GM18907 (cell line): ENCODE measurements around the gene WDR11.

Experiments used
- ATAC-seq: cut with Tn5 transposase; IDR thresholded peaks from one replicate; pipeline ENCODE4 v1.9.1; 2021; ENCODE audit warnings: mild to moderate bottlenecking, moderate library complexity; ENCODE audit not compliant: unreplicated experiment

Gene WDR11

DNA sequence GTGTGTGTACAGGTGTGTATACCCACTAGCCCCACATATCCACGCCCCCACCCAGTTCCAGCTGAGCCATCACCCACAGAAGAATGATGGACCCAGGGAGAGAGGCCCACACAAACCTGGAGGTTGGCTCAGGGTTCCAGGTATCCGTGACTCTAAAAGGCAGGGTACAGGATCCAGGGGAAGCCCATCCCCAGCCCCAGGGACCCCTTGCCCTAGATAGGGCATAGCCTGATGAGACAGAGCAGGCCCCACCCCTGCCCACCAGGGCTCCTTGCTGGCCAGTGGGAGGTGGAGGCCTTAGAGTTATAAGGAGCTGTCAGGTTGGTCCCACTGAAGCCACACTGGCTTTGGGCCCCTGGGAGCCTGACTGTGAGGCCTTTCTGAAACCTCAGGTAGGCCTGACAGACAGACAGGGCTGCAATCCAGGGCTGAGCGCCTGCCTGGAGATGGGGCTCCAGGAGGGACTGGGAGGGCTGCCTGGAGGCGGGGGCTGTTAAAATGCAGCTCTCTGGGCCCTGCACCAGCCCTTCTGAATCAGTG, 93.5 kb downstream of the WDR11 start:
- no peak for ATAC-seq

DNA sequence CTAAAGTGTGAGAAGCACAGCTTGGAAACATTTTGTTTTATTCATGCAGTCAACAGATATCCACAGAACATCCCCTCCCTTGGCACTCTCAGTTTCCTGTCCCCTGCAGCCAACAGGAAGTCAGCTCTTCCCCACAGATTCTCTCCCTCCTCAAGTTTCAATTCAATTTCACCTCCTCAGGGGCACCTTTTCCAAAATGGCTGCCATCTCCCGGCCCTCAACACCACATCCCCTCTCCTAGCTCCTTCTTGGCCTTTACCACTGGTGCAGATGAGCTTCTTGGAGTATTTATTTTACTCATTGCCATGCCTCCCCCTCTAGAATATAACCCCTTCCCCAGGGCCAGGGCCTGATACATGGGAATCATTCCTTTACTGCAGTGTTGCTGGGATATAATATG, 94.0 kb downstream of the WDR11 start:
- no peak for ATAC-seq

DNA sequence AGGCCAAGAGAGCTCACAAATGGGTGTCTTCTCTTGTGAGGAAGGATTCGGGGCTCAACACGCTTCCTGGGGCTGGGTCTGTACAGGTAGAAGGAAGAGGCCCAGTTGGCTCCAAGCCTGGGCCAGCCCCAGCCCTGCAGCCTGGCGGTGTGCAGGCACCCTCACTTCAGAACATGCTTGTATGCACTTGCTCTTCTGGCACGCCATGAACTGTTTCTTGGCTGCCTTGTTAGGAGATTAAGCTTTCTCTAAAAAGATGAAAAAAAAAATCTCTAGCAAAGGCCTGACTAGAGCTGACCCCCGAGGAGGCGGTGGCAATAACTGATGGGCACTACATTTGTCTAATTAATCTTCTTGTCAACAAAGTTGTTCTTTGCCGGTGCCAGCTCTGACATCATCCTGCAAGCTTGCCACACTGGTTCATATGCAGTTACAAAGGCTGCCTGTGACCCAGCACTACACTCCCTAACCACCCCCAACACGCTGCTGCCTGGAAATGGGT, 94.7 kb downstream of the WDR11 start:
- no peak for ATAC-seq

DNA sequence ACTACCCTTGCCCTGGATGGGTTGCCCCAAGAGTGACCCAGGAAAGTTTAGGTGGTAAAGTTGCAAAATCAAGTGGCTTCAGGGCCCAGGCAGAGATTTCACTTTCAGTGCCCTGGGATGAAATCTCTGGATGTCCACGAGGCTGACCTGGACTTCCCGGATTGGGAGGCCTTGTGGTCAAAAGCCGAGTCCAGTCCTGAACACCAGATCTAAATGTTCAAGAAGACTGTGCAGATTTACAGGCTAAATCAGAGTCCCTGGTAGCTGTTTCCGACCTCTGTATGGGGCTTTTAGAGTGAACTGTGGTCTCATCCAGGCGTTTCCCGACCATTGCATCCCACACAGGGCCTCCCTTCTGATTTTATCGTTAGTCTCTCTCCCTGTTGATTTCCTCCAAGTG, 95.3 kb downstream of the WDR11 start:
- ATAC-seq = no peak

DNA sequence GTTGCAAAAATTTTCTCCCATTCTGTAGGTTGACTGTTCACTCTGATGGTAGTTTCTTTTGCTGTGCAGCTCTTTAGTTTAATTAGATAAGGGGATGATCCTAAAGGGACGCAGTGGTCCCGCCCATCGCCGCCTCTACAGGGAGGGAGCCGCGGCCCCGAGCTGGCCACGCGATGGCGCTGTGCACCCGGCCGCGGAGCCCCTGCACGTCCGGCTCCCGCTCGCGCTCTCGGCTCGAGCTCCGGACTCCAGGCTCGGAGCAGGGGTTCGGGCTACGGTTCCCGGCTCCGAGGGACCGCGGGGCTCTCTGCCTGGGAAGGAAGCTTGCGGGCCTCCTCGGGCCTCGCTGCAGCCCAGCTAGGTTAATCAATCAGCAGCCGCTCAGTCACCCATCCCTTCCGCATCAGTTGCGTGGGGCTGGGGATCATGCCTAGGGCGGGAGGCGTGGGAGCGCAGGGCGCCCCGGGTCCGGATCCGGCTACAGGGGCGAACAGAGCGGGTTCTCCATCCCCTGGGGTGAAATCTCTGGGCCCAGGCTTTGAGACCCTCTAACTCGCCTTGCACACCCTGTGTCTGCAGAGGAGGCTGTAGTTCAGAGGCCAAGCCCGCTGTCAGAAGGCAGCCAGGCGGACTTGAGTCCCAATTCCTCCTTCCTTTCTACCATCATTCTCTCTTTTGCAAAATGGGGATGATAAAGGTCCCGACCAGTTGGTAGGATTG, 97.9 kb downstream of the WDR11 start:
- peak; percentile 92 for ATAC-seq

DNA sequence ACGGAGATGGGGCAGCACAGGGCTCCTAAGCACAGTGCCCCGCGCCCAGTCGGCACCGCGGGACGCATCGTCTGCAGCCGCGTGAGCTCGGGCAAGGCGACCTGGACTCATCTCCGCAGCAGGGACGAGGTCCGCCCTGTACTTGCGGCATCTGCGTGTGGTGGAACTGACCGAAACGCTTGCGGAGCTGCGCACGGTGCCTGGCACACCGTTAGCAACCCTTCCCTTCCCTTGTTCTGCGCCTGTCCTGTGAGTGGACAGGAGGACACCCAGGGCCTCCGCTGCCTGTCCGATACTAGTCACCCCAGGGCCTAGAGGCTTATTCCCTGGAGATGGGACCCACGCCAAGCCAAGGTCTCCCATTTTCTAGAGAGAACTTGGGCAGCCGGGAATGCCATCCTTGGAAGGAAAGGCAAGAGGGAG, 98.5 kb downstream of the WDR11 start:
- no peak for ATAC-seq

DNA sequence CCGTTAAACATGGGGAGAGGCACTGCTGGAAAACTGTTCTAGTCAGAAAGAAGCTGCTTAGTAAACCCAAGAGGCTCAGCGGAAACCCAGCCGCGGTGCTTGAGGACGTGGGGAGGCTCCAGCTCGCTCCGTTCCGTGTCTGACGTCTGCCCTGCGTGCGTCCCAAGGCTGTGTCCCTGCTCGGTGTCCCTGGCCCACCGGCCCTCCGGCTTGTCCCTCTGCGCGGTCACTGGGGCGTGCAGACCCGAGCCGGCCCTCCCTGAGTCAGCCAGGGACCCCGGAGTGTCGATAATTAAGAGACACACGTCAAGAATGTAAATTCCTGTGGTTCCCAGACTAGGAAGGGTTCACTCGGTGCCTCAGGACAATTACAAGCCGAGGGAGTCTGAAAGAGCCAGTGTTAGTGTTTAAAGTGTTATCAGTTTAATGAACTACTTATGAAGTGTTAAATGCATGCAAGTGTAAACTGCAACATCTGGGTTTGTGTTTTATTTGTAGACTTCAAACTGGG, 98.9 kb downstream of the WDR11 start:
- ATAC-seq = no peak

DNA sequence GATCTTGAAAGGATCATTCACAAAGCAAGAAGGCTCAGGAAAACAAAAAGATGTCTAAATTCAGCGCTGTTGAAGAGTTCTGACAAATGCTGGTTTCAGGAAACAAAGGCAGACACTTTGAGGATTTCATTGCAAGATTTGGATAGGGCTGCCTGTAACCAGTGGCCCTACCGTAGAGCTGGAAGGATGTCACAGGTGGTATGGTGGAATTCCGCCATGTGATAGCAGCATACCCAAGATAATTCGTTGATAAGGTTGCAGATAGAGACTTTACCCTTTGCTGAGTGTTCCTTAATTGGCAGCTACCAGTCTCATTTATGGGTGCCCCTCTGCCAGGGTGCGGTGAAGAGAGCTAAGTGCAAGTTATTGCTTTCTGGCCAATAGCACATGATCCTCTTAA, 100.1 kb downstream of the WDR11 start:
- no peak for ATAC-seq

DNA sequence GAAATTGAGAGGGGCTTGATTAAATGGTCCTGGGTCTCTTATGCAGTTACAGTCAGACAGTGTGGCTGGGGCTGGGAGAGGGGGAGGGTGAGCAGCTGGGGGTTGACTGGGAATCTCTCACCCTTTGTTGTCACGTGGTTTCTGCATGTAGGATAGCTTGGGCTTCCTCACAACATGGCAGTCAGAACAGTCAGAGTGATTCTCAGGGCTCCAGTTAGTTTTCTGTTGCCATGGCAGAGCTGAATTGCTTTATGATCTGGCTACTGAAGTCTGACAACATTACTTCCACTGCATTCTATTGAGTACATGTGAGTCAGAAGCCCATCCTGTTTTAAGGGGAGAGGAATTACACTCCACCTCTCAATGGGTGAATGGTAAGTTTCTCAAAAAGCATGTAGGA, 102.7 kb downstream of the WDR11 start:
- ATAC-seq = no peak
